ENCODE data around the gene CYTH3.

GRCh38 chr7:6121141-6121540 is 151.3 kb downstream of the CYTH3 start:
- TF ChIP-seq POLR2A (IDR thresholded peaks at IDR 0.05) (no peak), CTCF (IDR thresholded peaks at IDR 0.05) (no peak)
